Vagina (tissue), 2 donors: Measurements from ENCODE around the gene KDM4B. TPM values are rescaled to one million over a fixed set of nuclear protein-coding genes. Genes with fewer than 3 reads are reported as not detected.
A peak's percentile ranks its signal among the peaks of the same experiment; 100 is the strongest.

Experiments used
- DNase-seq, 2 donors: peaks; one replicate each; pipeline ENCODE4 v3.0.0-alpha.2; 2017; ENCODE audit errors: extremely low spot score in 2 of 2
- H3K27ac ChIP-seq: fragments of 200-600 bp; sonication (generic); one replicate; pipeline ENCODE4 v1.5.1; 2019
- H3K27me3 ChIP-seq: fragments of 200-600 bp; sonication (generic); one replicate; pipeline ENCODE4 v1.5.1; 2019
- H3K36me3 ChIP-seq, 2 donors: fragments of 200-600 bp; sonication (generic); one replicate each; pipeline ENCODE4 v1.5.1; 2017 to 2019
- H3K4me1 ChIP-seq: fragments of 200-600 bp; sonication (generic); one replicate; pipeline ENCODE4 v1.5.1; 2019
- H3K4me3 ChIP-seq, 2 donors: fragments of 200-600 bp; sonication (generic); 1 replicate in 1 of 2; 2 replicates in 1 of 2; pipeline ENCODE4 v1.5.1; 2016 to 2019
- H3K9me3 ChIP-seq: fragments of 200-600 bp; sonication (generic); one replicate; pipeline ENCODE4 v1.5.1; 2019
- POLR2A ChIP-seq, 2 donors: fragments of 450-650 bp; IDR thresholded peaks; one replicate each; pipeline ENCODE4 v1.6.1; 2017; ENCODE audit warnings: antibody characterized with exemption in 2 of 2, mild to moderate bottlenecking in 2 of 2, moderate library complexity in 2 of 2
- POLR2AphosphoS5 ChIP-seq, 2 donors: sonication (generic); formaldehyde crosslinking; IDR thresholded peaks; one replicate each; pipeline ENCODE4 v1.9.0; 2017; ENCODE audit warnings: antibody characterized with exemption in 2 of 2, mild to moderate bottlenecking in 2 of 2, low read depth in 1 of 2; ENCODE audit not compliant: insufficient read depth in 1 of 2
- intact Hi-C: fragments of 100-400 bp; cut with DNase I; formaldehyde crosslinking; loops from one replicate; pipeline ENCODE4 v1.15.1; 2023
- total RNA-seq: library from RNA; depleted of rRNA; stranded (reverse); fragments of >200 nt; gene quantifications from one replicate; pipeline ENCODE4 v1.2.3, GENCODE V29; 2016
- TF ChIP-seq, protein P1 (sequence below), 3 experiments: fragments of 450-650 bp in 2 of 3; fragments of 200-600 bp in 1 of 3; sonication (generic) in 1 of 3; IDR thresholded peaks; one replicate each; pipeline ENCODE4 v1.5.1; 2017 to 2019; ENCODE audit warnings: antibody characterized with exemption in 3 of 3, mild to moderate bottlenecking in 2 of 3, moderate library complexity in 2 of 3

KDM4B gene
- total RNA-seq, 1 donor from 2014 or later = 59.7 TPM

DNA sequence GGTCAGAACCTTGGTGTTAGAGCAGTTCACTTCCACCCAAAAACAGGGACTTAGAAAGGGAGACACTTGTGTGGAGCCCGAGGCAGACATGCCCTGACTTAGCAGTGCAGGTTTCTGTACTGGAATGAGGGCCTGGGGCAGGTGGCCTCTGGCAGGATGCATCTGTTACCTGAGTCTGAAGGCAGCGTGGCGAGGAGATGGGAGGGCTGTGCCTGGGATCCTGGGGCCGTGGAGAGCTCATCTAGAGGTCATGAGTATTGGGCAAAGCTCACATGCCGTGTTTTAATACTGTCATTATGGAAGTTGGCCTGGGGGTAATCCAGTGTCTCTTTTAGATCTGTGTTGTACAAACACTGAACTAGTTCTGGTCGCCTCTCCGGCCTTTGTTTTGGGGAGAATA lies 21.4 kb downstream of the KDM4B start:
- Histone ChIP-seq H3K36me3 (no peaks in the 10 kb centered on the region), H3K9me3 (no peaks in the 10 kb centered on the region), H3K27ac (peak overlapping the region; percentile 79), H3K4me1 (peaks cover 55% of the 10 kb centered on the region), H3K4me3 (no peak overlapping the region), H3K27me3 (no peaks in the 10 kb centered on the region)
- no peak for DNase-seq
- TF ChIP-seq POLR2AphosphoS5 (IDR thresholded peaks at IDR 0.05; ENCODE audit: insufficient read depth in 1 of 2, low read depth in 1 of 2) (no peak), POLR2A (IDR thresholded peaks at IDR 0.05) (no peak)
- TF ChIP-seq, protein P1, sequence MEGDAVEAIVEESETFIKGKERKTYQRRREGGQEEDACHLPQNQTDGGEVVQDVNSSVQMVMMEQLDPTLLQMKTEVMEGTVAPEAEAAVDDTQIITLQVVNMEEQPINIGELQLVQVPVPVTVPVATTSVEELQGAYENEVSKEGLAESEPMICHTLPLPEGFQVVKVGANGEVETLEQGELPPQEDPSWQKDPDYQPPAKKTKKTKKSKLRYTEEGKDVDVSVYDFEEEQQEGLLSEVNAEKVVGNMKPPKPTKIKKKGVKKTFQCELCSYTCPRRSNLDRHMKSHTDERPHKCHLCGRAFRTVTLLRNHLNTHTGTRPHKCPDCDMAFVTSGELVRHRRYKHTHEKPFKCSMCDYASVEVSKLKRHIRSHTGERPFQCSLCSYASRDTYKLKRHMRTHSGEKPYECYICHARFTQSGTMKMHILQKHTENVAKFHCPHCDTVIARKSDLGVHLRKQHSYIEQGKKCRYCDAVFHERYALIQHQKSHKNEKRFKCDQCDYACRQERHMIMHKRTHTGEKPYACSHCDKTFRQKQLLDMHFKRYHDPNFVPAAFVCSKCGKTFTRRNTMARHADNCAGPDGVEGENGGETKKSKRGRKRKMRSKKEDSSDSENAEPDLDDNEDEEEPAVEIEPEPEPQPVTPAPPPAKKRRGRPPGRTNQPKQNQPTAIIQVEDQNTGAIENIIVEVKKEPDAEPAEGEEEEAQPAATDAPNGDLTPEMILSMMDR (IDR thresholded peaks at IDR 0.05) = no peak
- intact Hi-C loops = no loop called here

DNA sequence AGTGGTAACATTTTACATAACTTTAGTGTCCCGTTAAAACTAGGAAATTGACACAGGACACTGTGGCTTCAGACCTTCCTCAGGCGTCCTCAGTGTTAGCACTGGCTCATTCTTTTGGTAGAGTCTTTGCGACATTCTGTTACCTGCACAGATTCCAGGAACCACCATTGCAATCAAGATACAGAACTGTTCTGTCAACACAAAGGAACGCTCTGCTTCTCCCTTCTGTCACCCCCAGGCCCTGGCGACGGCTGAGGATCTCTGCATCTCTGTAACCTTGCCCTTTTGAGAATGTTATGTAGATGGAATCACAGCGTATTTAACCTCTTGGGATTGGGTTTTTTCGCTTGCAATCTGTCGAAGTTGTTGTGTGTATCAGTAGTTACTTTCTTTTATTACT lies 22.6 kb downstream of the KDM4B start:
- intact Hi-C loops = no loop called here
- no peak overlapping the region for H3K4me3 ChIP-seq
- TF ChIP-seq, protein P1 (IDR thresholded peaks at IDR 0.05) = no peak
- TF ChIP-seq POLR2AphosphoS5 (IDR thresholded peaks at IDR 0.05; ENCODE audit: insufficient read depth in 1 of 2, low read depth in 1 of 2) (no peak), POLR2A (IDR thresholded peaks at IDR 0.05) (no peak)

DNA sequence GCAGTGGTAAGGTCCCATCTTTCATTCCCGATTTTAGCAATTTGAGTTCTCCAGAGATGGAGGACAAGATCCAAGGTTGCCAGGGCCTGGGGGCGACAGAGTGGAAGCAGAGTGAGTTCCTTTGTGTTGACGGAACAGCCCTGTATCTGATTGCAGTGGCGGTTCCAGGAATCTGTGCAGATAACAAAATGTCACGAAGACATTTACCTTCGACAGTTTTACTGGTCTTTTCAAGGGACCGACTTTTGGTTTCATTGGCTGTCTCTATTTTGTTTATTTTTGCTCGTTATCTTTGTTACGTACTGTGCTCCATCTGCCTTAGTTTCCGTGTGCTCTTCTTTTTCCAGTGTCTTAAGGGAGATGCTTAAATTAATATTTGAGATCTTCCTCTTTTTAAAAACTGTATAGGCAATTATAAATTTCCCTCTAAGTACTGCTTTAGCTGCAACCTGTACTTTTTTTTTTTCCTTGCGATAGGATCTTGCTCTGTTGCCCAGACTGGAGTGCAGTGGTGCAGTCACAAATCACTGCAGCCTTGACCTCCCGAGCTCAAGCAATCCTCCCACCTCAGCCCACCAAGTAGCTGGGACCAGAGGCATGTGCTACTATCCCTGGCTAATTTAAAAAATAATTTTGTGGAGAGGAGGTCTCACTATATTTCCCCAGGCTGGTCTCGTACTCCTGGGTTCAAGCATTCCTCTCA lies 23.2 kb downstream of the KDM4B start:
- H3K9me3 ChIP-seq = no peaks in the 10 kb centered on the region
- no peak overlapping the region for H3K4me3 ChIP-seq
- TF ChIP-seq, protein P1 (IDR thresholded peaks at IDR 0.05) = no peak
- no peak overlapping the region for H3K27ac ChIP-seq
- intact Hi-C loops = no loop called here
- peaks cover 37% of the 10 kb centered on the region for H3K4me1 ChIP-seq
- H3K27me3 ChIP-seq = no peaks in the 10 kb centered on the region
- DNase-seq = no peak
- peaks cover 0 to 5% of the 10 kb centered on the region in 2 donors for H3K36me3 ChIP-seq

More for the DNA sequence above, 22.6 kb downstream of the KDM4B start:
- no peaks in the 10 kb centered on the region for H3K9me3 ChIP-seq
- peaks cover 0 to 2% of the 10 kb centered on the region in 2 donors for H3K36me3 ChIP-seq
- DNase-seq = no peak
- H3K4me1 ChIP-seq = peaks cover 43% of the 10 kb centered on the region
- no peaks in the 10 kb centered on the region for H3K27me3 ChIP-seq
- no peak overlapping the region for H3K27ac ChIP-seq

DNA sequence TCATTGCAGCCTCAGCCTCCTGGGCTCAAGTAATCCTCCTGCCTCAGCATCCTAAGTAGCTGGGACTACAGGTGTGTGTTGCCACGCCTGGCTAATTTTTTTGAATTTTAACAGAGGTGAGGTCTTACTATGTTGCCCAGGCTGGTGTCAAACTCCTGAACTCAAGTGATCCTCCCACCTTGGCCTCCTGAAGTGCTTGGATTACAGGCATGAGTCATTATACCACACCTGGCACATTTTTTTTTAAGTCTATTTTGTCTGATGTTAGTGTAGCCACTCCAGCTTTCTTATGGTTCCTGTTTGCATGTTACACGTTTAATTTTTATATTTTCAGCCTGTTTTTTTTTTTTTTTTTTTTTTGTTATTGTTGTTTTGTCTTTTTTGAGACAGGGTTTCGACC lies 24.8 kb downstream of the KDM4B start:
- TF ChIP-seq POLR2A (IDR thresholded peaks at IDR 0.05) (no peak), POLR2AphosphoS5 (IDR thresholded peaks at IDR 0.05; ENCODE audit: insufficient read depth in 1 of 2, low read depth in 1 of 2) (no peak)
- TF ChIP-seq, protein P1 (IDR thresholded peaks at IDR 0.05) = no peak
- peaks cover 0 to 5% of the 10 kb centered on the region in 2 donors for H3K36me3 ChIP-seq
- H3K9me3 ChIP-seq = no peaks in the 10 kb centered on the region

DNA sequence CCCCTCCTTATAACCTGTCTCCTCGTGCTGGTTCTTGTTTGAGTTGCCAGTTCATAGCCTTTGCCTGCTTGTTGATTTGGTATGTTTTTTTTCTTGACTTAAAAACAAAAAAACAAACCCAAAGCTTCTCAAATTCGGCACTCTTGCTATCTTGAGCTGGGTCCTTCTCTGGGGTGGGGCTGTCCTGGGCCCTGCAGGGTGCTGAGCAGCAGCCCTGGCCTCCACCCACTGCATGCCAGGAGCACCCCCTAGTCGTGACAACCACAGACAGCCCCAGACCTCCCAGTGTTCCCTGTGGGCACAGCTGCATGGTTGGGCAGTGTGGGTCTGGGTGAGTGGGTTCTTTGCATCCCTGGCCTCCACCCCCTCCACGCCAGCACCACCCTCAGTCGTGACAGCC lies 27.8 kb downstream of the KDM4B start:
- H3K36me3 ChIP-seq = peaks cover 0 to 5% of the 10 kb centered on the region in 2 donors
- TF ChIP-seq POLR2A (IDR thresholded peaks at IDR 0.05) = no peak
- TF ChIP-seq, protein P1 (IDR thresholded peaks at IDR 0.05) = no peak
- TF ChIP-seq POLR2AphosphoS5 (IDR thresholded peaks at IDR 0.05; ENCODE audit: insufficient read depth in 1 of 2, low read depth in 1 of 2) = no peak
- intact Hi-C loops = no loop called here

More for the DNA sequence above, 24.8 kb downstream of the KDM4B start:
- no peak for DNase-seq
- Histone ChIP-seq H3K4me1 (peaks cover 21% of the 10 kb centered on the region), H3K27ac (no peak overlapping the region), H3K27me3 (no peaks in the 10 kb centered on the region), H3K4me3 (no peak overlapping the region)
- intact Hi-C loops = no loop called here

More for the DNA sequence above, 27.8 kb downstream of the KDM4B start:
- no peak for DNase-seq
- H3K27ac ChIP-seq = no peak overlapping the region
- H3K4me3 ChIP-seq = no peak overlapping the region
- H3K9me3 ChIP-seq = no peaks in the 10 kb centered on the region
- peaks cover 7% of the 10 kb centered on the region for H3K4me1 ChIP-seq
- no peaks in the 10 kb centered on the region for H3K27me3 ChIP-seq
